CD14-positive monocyte (primary cell): ENCODE results near the gene RNFT2. TPM values are rescaled to one million over a fixed set of nuclear protein-coding genes. Genes with fewer than 3 reads are reported as not detected.

ENCODE experiments used
- DNase-seq, 3 donors: peaks; one replicate each; pipeline ENCODE4 v3.0.0-alpha.2; 2011 to 2022
- H2AFZ ChIP-seq: 2 replicates; pipeline ENCODE4 v1.6.0; 2012; ENCODE audit warnings: mild to moderate bottlenecking, low read depth, low read length, inconsistent platforms; ENCODE audit not compliant: insufficient read depth, poor library complexity, severe bottlenecking
- H3K27ac ChIP-seq, 2 donors: 1 replicate in 1 of 2; 2 replicates in 1 of 2; pipeline ENCODE4 v1.5.1; 2012 to 2013; ENCODE audit warnings: low read length in 2 of 2, control low read depth in 1 of 2, inconsistent platforms in 1 of 2, low read depth in 1 of 2, mild to moderate bottlenecking in 1 of 2
- H3K27me3 ChIP-seq, 2 donors: one replicate each; pipeline versions ENCODE4 v1.6.0 to v1.6.1; 2011 to 2013; ENCODE audit warnings: low read length in 2 of 2; ENCODE audit not compliant: control insufficient read depth in 2 of 2, insufficient read depth in 2 of 2
- H3K36me3 ChIP-seq, 2 donors: replicated peaks in 1 of 2; 1 replicate in 1 of 2; 2 replicates in 1 of 2; pipeline versions ENCODE4 v1.5.1 to v1.6.1; 2012 to 2013; ENCODE audit warnings: low read length in 2 of 2, control low read depth in 1 of 2, inconsistent platforms in 1 of 2, mild to moderate bottlenecking in 1 of 2; ENCODE audit not compliant: insufficient read depth in 2 of 2, control insufficient read depth in 1 of 2
- H3K4me1 ChIP-seq, 2 donors: 1 replicate in 1 of 2; 2 replicates in 1 of 2; pipeline versions ENCODE4 v1.5.1 to v1.6.1; 2012 to 2013; ENCODE audit warnings: low read length in 2 of 2, control low read depth in 1 of 2, inconsistent platforms in 1 of 2, mild to moderate bottlenecking in 1 of 2, moderate library complexity in 1 of 2; ENCODE audit not compliant: insufficient read depth in 2 of 2, control insufficient read depth in 1 of 2
- H3K4me2 ChIP-seq: replicated peaks from 2 replicates; pipeline ENCODE3; 2012; ENCODE audit warnings: low read length, moderate library complexity, mild to moderate bottlenecking; ENCODE audit not compliant: poor library complexity, severe bottlenecking; ENCODE audit errors: extremely low read depth
- H3K4me3 ChIP-seq, 3 experiments: fragments of 200-600 bp in 1 of 3; sonication (generic) in 1 of 3; replicated peaks in 1 of 3; 1 replicate in 2 of 3; 2 replicates in 1 of 3; pipeline ENCODE4 v1.5.1; 2011 to 2013; ENCODE audit warnings: low read length in 3 of 3, mild to moderate bottlenecking in 3 of 3, control low read depth in 2 of 3, low read depth in 2 of 3, inconsistent platforms in 1 of 3, moderate library complexity in 1 of 3
- H3K79me2 ChIP-seq: 2 replicates; pipeline ENCODE4 v1.6.0; 2012; ENCODE audit warnings: mild to moderate bottlenecking, control low read depth, inconsistent platforms, low read length, moderate library complexity; ENCODE audit not compliant: insufficient read depth
- H3K9ac ChIP-seq: 2 replicates; pipeline ENCODE4 v1.6.0; 2017; ENCODE audit warnings: low read length, mild to moderate bottlenecking; ENCODE audit not compliant: insufficient read depth, poor library complexity, severe bottlenecking
- H3K9me3 ChIP-seq, 2 donors: replicated peaks in 1 of 2; 1 replicate in 1 of 2; 2 replicates in 1 of 2; pipeline versions ENCODE4 v1.5.1 to v1.6.1; 2012 to 2013; ENCODE audit warnings: low read length in 2 of 2, control low read depth in 1 of 2; ENCODE audit not compliant: control insufficient read depth in 1 of 2, insufficient read depth in 1 of 2
- H4K20me1 ChIP-seq: 2 replicates; pipeline ENCODE4 v1.6.0; 2012; ENCODE audit warnings: mild to moderate bottlenecking, low read length, control low read depth, moderate library complexity; ENCODE audit not compliant: insufficient read depth
- H3K27ac Mint-ChIP-seq, 7 donors: one replicate each; pipeline ENCODE4 v1.8.0; 2020; ENCODE audit warnings: mild to moderate bottlenecking in 7 of 7, mixed read lengths in 7 of 7, moderate library complexity in 6 of 7, inconsistent platforms in 2 of 7
- H3K27me3 Mint-ChIP-seq, 3 donors: one replicate each; pipeline ENCODE4 v1.8.0; 2021 to 2022; ENCODE audit warnings: low read depth in 3 of 3, mild to moderate bottlenecking in 3 of 3, mixed read lengths in 3 of 3, moderate library complexity in 3 of 3, inconsistent platforms in 1 of 3
- H3K36me3 Mint-ChIP-seq, 2 donors: one replicate each; pipeline ENCODE4 v1.8.0; 2020; ENCODE audit warnings: mixed read lengths in 2 of 2, inconsistent platforms in 1 of 2, mild to moderate bottlenecking in 1 of 2
- H3K4me1 Mint-ChIP-seq: one replicate; pipeline ENCODE4 v1.8.0; 2020; ENCODE audit warnings: mild to moderate bottlenecking, mixed read lengths
- H3K4me3 Mint-ChIP-seq, 2 donors: one replicate each; pipeline ENCODE4 v1.8.0; 2020; ENCODE audit warnings: mild to moderate bottlenecking in 2 of 2, mixed read lengths in 2 of 2, moderate library complexity in 1 of 2
- H3K9me3 Mint-ChIP-seq, 7 donors: one replicate each; pipeline ENCODE4 v1.8.0; 2020 to 2022; ENCODE audit warnings: mixed read lengths in 7 of 7, mild to moderate bottlenecking in 6 of 7, moderate library complexity in 6 of 7, inconsistent platforms in 2 of 7
- CTCF ChIP-seq: fragments of 200-600 bp; IDR thresholded peaks from one replicate; pipeline ENCODE4 v1.8.0; 2022; ENCODE audit warnings: antibody characterized with exemption, mild to moderate bottlenecking
- WGBS: methylation state at CpG from one replicate; pipeline ENCODE4 v1.1.5; 2013; ENCODE audit warnings: missing lambda C conversion rate; ENCODE audit not compliant: insufficient coverage; 5-methylcytosine and 5-hydroxymethylcytosine counted together
- intact Hi-C, 2 donors: fragments of 100-400 bp; cut with micrococcal nuclease; formaldehyde crosslinking; loops; one replicate each; pipeline versions ENCODE4 v1.15.0 to v1.15.1; 2023
- polyA plus RNA-seq, 3 donors: library from polyadenylated mRNA; depleted of rRNA in 1 of 3; unstranded in 2 of 3; stranded (reverse) in 1 of 3; fragments of 300-500 nt in 2 of 3; fragments of >200 nt in 1 of 3; fragmentation: Illumina TruSeq in 2 of 3; gene quantifications; 1 replicate in 2 of 3; 2 replicates in 1 of 3; pipeline ENCODE4 v1.2.3, GENCODE V29; 2012 to 2021

Gene RNFT2
- polyA plus RNA-seq, 3 donors = 0.05 TPM; not detected in 2

GRCh38 chr12:116700066-116700465, 38.0 kb upstream of the RNFT2 start:
- Histone ChIP-seq H2AFZ (no peak overlapping the region), H4K20me1 (no peaks in the 10 kb centered on the region), H3K9me3 (no peaks in the 10 kb centered on the region), H3K4me2 (no peak overlapping the region), H3K36me3 (no peaks in the 10 kb centered on the region), H3K27me3 (no peaks in the 10 kb centered on the region), H3K9ac (no peak overlapping the region), H3K79me2 (no peaks in the 10 kb centered on the region), H3K4me3 (no peak overlapping the region), H3K27ac (no peak overlapping the region), H3K4me1 (peaks cover 4 to 6% of the 10 kb centered on the region in 2 donors)
- H3K4me1 Mint-ChIP-seq = peaks cover 16% of the 10 kb centered on the region
- WGBS = 90% methylated on average over 2 of the region's 6 CpGs
- no peak for TF ChIP-seq CTCF
- intact Hi-C loops = loop anchor here in 1 of 2 donors (10.0 kb wide), 1 partner anchor 705 kb away; no protein-coding TSS in a partner anchor
- H3K36me3 Mint-ChIP-seq = no peaks in the 10 kb centered on the region
- no peaks in the 10 kb centered on the region for H3K9me3 Mint-ChIP-seq
- peaks cover 0 to 2% (median under 1%) of the 10 kb centered on the region in 3 donors for H3K27me3 Mint-ChIP-seq
- DNase-seq = no peak
- H3K4me3 Mint-ChIP-seq = no peak overlapping the region
- no peak overlapping the region for H3K27ac Mint-ChIP-seq

- no peak for TF ChIP-seq CTCF
- Mint-ChIP-seq H3K36me3 (no peaks in the 10 kb centered on the region), H3K27me3 (peaks cover 0 to 2% (median 0%) of the 10 kb centered on the region in 3 donors), H3K27ac (no peak overlapping the region), H3K9me3 (no peaks in the 10 kb centered on the region), H3K4me1 (peaks cover 4% of the 10 kb centered on the region), H3K4me3 (no peak overlapping the region)
- Histone ChIP-seq H3K9ac (no peak overlapping the region), H3K9me3 (no peaks in the 10 kb centered on the region), H3K4me1 (no peaks in the 10 kb centered on the region), H3K4me3 (no peak overlapping the region), H4K20me1 (no peaks in the 10 kb centered on the region), H3K27me3 (no peaks in the 10 kb centered on the region), H3K27ac (no peak overlapping the region), H3K36me3 (no peaks in the 10 kb centered on the region), H2AFZ (no peak overlapping the region), H3K79me2 (no peaks in the 10 kb centered on the region), H3K4me2 (no peak overlapping the region)
- no peak for DNase-seq
- 57% methylated on average over 1 of the region's 4 CpGs for WGBS
- intact Hi-C loops = loop anchor here in 1 of 2 donors (10.0 kb wide), 1 partner anchor 707 kb away; no protein-coding TSS in a partner anchor
Observed at GRCh38 chr12:116701432-116701831, 36.7 kb upstream of the RNFT2 start.
